HG02798 (cell line): ENCODE measurements around the gene SLC25A25.
A peak's percentile ranks its signal among the peaks of the same experiment; 100 is the strongest.
"Not testable (repeated sequence)": the region's sequence is repeated elsewhere in the genome, so short reads cannot be mapped to it uniquely, and the experiment has no call there.

Experiments
- ATAC-seq: cut with Tn5 transposase; IDR thresholded peaks from one replicate; pipeline ENCODE4 v1.9.1; 2021; ENCODE audit warnings: mild to moderate bottlenecking; ENCODE audit not compliant: unreplicated experiment, poor library complexity

Gene SLC25A25

DNA sequence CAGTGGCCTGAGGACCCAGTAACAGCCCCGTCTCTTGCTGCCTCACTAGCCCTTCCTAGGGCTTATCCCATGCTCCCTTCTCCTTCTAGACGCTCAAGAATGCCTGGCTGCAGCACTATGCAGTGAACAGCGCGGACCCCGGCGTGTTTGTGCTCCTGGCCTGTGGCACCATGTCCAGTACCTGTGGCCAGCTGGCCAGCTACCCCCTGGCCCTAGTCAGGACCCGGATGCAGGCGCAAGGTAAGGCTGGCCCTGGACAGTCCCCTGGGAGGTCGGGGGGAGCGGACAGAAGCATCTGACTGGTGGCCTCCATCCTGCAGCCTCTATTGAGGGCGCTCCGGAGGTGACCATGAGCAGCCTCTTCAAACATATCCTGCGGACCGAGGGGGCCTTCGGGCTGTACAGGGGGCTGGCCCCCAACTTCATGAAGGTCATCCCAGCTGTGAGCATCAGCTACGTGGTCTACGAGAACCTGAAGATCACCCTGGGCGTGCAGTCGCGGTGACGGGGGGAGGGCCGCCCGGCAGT, 39.0 kb downstream of the SLC25A25 start:
- no peak for ATAC-seq

DNA sequence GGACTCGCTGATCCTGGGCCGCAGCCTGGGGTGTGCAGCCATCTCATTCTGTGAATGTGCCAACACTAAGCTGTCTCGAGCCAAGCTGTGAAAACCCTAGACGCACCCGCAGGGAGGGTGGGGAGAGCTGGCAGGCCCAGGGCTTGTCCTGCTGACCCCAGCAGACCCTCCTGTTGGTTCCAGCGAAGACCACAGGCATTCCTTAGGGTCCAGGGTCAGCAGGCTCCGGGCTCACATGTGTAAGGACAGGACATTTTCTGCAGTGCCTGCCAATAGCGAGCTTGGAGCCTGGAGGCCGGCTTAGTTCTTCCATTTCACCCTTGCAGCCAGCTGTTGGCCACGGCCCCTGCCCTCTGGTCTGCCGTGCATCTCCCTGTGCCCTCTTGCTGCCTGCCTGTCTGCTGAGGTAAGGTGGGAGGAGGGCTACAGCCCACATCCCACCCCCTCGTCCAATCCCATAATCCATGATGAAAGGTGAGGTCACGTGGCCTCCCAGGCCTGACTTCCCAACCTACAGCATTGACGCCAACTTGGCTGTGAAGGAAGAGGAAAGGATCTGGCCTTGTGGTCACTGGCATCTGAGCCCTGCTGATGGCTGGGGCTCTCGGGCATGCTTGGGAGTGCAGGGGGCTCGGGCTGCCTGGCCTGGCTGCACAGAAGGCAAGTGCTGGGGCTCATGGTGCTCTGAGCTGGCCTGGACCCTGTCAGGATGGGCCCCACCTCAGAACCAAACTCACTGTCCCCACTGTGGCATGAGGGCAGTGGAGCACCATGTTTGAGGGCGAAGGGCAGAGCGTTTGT, 39.6 kb downstream of the SLC25A25 start:
- ATAC-seq: no peak

DNA sequence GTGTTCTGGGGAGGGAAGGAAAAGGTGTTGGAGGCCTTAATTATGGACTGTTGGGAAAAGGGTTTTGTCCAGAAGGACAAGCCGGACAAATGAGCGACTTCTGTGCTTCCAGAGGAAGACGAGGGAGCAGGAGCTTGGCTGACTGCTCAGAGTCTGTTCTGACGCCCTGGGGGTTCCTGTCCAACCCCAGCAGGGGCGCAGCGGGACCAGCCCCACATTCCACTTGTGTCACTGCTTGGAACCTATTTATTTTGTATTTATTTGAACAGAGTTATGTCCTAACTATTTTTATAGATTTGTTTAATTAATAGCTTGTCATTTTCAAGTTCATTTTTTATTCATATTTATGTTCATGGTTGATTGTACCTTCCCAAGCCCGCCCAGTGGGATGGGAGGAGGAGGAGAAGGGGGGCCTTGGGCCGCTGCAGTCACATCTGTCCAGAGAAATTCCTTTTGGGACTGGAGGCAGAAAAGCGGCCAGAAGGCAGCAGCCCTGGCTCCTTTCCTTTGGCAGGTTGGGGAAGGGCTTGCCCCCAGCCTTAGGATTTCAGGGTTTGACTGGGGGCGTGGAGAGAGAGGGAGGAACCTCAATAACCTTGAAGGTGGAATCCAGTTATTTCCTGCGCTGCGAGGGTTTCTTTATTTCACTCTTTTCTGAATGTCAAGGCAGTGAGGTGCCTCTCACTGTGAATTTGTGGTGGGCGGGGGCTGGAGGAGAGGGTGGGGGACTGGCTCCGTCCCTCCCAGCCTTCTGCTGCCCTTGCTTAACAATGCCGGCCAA, 40.4 kb downstream of the SLC25A25 start:
- ATAC-seq: no peak

DNA sequence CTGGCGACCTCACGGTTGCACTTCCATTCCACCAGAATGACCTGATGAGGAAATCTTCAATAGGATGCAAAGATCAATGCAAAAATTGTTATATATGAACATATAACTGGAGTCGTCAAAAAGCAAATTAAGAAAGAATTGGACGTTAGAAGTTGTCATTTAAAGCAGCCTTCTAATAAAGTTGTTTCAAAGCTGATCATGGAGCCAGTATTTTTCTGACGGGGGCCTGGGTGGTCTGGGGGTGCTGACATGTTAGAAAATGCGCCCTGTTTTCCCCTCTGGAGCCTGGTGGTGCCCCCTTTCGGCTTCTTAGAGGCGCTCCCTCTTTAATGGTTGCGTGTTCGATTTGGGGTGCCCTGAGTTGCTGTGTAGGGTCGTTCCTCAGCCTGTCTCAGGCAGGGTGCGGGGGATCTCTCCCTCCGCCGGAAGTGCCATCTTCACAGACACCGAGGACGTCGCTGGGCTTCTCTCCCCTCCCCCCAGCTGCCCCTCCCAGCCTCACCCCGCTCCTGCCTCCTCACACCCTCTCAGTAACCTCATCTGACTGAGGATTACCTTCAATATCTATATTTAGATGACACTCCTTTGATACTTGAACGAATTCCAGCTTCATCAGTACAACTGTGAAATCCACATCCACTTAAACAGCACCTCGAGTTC, 41.1 kb downstream of the SLC25A25 start:
- ATAC-seq: no peak

DNA sequence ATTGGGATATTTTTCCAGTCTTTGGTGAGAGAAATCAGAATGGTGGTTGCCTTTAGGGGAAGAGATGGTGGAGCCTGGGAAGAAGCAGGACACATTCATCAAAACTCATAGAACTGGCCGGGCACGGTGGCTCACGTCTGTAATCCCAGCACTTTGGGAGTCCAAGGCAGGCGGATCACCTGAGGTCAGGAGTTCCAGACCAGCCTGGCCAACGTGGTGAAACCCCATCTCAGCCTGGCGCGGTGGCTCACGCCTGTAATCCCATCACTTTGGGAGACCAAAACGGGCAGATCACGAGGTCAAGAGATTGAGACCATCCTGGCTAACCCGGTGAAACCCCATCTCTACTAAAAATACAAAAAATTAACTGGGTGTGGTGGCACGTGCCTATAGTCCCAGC, 43.7 kb downstream of the SLC25A25 start:
- ATAC-seq: not testable (repeated sequence)

DNA sequence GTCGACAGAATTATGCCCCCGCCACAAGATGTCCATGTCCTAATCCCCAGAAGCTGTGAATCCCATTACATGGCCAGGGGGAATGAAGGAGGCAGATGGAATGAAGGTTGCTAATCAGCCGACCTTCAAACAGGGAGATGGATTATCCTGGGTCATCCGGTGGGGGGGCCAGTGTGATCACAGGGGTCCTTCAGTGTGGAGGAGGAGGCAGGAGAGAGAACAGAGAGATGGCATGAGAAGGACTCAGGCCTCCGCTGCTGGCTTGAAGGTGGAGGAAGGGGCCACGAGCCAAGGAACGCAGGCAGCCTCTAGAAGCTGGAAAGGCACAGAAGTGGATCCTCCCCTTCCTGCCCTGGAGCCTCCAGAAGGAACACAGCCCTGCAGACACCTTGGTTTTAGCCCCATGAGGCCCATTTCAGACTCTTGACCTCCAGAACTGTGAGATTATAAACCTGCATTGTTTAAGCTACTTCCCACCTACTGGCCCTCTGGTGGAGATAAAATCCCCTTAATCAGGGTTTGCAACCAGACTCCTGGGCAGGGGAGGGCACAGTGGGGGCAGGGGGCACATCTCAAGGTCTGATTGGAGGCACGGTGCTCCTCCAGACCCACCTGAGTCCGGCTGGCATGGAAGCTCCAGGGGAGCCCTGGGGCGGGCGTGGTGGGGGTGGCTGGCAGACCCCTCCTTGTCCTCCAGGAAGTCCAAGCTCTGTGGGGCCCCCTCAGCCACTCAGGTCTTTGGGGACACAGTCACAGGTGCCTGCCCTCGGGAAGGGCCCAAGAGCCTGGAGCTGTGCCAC, 45.7 kb downstream of the SLC25A25 start:
- ATAC-seq: no peak

DNA sequence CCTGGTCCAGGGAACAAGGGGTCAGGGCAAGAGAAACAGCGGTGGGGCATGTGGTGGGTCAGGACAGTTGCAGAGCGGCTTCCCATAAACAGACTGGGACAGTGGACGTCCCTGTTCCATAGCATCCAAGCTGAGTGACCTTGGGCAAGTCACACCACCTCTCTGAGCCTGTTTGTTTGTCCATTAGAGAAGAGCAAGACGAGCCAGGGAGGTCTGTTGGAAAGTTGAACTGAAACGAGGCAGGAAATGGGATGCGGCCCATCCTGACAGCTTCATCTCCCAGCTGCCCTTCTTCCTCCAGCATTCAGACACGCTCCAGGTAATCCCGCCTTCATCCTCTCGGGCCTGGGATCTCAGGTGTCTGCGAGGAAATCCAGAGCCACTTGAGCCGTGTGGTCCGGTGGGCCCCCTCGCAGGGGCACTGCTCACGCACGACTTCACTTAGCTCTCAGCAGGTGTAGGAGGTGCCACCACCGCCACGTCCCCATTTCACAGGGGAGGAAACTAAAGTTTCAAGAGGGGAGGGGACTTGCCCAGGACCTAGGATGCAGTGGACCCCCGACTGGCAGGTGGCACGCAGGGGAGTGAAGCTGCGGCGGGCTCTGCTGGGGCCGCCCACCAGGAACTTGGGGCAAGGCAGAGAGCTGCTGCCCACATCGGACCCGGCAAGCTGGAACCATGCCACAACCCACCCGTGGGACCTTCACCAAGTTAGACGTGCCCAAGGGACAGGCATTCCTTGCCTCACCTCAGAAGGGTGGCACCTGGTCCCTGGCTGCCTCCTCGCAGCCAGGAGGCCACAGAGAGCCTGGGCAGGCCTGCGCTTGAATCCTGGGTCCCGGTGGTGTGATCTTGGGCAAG, 46.5 kb downstream of the SLC25A25 start:
- ATAC-seq: no peak

DNA sequence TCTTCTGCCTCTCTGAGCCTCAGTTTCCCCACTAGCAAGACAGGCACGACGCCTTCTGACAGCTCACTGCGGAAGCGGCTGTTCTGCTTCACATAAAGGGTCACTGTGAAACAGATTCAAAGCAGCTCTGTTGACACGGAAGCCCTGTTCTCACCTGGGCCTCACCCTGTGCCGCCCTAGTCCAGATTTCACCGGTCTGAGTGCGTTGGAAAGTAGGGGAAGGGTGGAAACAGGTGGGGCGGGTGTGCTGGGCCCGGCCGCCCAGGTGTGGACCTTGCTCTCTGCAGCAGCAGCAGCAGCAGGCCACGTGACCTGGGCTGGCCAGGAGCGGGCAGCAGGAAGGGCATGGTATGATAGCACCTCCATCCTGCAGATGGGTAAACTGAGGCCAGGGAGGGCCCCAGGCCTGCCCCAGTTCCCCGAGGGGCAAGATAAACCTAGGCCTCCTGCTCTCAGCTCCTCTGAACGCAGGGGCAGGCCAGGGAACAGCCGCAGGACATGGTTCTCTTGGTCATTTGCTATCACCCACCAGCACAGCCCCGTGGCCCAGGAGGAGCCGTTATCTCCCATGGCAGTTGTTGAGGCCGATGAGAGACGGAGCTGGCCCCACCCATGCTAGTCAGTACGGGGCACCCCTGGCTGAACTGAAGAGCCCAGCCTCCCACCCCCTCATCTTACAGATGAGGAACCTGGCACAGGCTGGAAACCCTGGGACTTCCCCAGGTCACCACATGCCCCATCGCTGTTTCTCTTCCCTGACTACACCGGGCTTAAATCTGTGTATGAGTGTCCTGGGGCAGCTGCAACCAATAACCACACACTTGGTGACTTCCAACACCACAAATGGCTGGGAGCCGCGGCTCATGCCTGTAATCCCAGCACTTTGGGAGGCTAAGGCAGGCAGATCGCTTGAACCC, 47.4 kb downstream of the SLC25A25 start:
- peak; percentile 38 for ATAC-seq

DNA sequence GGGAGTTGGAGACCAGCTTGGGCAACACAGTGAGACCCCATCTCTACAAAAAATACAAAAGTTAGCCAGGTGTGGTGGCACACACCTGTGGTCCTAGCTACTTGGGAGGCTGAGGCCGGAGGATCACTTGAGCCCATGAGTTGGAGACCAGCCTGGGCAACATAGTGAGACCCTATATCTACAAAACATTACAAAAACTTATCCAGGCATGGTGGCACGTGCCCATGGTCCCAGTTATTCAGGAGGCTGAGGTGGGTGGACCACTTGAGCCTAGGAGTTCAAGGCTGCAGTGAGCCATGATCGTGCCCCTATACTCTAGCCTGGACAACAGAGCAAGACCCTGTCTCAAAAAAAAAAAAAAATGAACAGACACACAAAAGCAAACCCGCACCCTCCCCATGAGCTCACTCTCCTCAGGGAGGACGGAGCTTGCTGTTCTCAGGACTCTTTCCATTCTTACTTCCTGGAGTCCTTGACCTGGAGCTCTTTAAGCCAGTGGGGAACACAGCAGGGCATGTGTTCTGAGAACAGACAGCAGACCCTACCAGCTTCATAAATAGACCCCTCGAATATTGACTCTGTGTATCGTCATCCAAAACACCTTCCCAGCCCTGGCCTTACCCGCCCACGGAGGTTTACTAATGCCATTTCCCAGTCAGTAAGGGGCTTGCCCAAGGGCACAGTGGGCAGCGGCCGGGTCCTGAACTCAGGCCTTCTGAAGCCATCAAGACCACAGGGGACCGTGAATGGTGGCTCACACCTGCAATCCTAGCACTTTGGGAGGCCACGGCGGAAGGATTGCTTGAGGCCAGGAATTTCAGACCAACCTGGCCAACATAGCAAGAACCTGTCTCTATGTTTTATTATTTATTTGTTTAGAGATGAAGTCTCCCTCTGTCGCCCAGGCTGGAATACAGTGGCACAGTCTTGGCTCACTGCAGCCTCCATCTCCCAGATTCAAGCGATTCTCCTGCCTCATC, 48.4 kb downstream of the SLC25A25 start:
- no peak for ATAC-seq

DNA sequence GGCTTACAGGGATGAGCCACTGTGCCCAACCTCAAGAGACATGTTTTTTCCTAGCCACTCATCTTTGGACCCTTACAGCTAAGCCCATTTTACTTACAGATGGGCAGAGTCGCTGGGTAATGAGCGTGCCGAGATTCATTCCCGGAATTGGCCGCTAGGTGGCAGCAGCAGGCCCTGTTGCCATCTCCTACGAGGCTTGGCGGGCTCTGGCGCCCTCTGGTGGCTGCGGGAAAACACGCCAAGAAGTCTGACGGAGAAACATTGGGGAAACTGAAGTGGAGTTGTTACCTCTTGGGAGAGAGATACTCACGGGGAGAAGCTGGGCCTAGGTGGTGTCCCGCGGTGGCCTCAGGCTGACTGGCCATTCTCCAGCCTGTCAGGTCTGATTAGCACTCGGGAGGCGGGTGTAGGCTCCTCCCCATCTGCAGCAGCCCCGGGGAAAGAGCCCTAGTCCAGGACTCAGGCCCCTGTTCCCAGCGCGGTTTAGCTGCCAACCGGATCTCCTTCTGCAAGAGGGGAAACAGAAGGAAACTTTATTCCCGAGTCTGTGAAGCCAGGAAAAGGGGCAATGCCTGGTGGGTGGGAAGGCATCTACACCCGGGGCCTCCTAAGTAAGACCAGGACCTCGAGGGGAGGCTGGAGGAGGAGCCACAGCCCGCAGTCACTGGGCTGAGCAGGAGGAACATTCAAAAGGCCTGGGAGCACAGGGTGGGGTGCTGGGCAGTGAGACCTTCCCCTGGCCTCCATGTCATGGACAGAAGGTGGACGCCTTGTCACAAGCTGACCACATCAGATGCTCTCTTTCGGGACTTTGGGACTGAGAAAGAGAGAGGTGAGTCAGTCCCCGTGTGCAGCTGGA, 49.8 kb downstream of the SLC25A25 start:
- ATAC-seq: peak; percentile 68

DNA sequence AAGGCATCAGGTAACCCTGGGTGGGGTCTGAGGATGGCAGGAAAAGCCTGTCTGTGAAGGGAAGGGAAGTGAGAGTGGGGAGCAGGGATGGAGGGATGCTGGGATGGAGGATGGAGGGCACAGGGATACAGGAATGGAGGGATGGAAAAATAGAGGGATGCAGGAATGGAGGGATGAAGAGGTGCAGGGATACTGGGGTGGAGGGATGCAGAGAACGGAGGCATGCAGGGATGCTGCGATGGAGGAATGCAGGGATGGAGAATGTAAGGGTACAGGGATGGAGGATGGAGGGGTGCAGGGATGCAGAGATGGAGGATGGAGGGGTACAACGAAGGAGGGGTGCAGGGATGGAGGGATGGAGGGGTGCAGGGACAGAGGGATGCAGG, 50.4 kb downstream of the SLC25A25 start:
- no peak for ATAC-seq

DNA sequence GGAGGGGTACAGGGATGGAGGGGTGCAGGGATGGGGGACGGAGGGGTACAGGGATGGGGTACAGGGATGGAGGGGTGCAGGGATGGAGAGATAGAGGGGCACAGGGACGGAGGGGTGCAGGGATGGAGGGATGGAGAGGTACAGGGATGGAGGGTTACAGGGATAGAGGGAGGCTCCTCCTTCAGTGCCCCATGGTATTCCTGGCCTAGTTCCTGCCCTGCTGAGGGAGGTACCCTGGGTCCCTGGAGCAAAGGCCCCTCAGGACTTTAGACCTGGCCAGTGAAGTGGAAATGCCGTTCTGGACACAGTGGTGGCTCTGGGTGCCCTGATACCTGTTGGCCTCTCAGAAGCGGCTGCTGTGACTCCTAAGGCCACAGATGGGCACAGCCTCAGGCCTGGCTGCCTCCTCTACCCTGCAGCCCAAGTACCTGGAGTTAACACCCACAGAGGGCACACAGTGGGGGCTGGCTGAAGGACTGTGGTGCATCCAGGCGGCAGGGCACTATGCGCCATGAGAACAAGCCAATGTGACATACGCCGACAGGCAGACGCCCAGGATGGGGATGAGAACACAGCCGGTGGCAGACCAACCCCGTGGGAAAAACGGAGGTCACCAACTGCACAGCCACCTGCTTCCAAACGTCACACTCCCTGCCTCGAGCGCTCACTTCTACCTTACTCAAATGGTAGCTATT, 51.1 kb downstream of the SLC25A25 start:
- ATAC-seq: no peak

DNA sequence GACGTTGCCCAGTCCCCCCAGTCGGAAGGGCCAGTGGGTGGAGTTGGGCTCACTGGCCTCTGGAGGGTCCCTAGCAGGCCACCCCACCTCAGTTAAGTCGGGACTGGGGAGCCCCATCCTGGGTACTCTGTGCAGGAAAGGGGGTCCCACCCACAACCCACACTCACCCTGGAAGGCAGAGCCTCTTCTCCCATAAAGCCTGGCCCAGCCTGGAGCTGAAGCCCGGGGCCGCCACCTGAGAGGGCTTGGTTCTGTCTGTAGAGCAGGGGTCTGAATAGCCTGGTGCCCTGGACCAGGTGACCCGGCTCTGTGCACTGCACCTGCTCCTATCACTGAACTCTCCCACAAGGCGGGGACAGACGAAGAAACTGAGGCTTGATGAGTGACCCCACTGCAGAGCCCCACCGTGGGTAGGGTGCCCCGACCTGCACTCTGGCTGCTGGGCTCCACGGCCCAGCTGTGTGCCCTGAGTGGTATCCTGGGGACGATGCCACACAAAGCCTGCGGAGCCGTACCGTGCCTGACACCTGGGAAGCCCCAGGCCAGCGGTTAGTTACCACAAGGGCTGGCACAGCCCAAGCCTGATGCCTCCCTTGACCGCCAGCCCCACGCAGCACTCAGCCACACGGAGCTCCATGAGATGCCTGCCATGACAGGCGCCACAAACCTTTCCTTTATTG, 52.2 kb downstream of the SLC25A25 start:
- no peak for ATAC-seq

DNA sequence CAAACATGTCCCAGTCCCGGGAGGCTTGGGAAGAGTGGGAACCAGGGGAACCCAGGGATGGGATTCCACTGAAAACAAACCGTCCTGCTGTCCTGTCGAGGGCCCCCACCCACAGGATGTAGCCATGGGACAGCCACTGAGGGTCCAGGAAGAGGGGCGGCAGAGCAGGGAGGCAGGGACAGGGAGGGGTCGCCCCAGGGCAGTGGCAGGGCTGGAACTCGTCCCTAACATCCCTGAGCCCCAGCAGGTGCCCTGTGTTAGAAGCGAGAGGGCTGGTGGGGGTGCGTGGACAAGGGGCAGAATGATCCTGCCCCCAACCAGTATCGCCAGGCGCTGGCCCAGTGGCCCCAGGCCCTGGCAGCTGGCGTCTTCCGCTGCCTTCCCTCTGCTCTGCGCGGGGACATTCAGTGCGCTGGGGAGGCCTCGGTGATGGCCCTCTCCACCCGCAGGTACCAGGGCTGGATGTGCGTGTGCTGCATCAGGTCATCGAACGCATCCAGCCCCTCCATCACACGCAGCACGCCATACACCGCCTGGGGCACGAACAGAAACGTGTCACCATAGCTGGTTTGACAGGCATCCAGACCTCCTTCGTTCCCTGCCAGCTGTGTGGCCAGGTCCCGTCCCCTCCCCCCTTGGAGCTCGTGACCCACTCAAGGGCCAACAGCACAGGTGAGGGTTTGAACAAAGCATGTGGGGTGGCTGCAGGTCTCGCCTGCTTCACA, 52.9 kb downstream of the SLC25A25 start:
- no peak for ATAC-seq

DNA sequence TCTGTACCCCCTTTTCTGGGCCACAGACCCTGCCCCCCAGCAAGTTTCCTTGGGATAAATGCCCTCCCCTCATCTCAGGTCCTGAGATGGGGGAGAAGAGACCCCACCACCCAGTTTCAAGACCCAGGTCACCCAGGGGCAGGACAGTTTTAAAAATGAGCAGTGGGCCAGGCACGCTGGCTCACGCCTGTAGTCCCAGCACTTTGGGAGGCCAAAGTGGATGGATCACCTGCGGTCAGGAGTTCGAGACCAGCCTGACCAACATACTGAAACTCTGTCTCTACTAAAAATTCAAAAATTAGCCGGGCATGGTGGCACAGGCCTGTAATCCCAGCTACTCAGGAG, 53.4 kb downstream of the SLC25A25 start:
- no peak for ATAC-seq
